Measurements from ENCODE around the gene GZMM.

GZMM gene

DNA sequence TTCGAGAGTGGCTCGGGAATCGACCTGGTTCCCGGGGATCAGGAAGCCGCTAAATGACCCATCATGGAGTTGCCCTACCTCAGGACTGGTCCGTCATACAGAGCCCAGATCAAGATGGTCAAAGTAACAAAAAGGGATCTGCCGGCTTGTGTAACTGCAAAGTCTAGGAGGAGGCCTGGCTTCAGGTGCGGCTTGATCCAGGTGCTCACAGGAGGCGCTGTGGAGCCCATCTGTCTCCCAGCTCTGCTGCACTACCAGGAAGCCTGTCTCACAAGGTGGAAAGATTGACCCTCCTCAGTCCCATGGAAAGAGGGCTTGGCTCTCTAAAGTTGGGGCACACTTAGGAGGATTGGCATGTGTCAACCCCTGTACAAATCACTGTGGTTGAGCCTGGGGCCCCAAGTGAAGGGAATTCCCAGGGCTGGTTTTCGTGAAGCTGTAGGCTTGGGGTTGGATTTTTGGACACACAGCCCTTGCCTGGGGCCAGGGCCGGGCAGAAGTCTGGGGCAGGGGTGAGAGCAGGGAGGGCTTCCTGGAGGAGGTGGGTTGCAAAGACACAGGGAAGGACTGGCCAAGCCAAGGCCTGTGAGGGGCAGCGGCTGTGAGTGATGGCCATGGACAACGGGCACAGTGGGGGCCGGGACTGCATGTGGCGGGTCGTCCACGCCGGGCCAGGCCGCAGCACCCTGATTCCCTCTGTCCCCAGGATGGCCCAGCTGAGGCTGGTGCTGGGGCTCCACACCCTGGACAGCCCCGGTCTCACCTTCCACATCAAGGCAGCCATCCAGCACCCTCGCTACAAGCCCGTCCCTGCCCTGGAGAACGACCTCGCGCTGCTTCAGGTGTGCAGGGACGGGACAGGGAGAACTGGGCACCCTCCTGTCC lies 4.2 kb downstream of the GZMM start:
- TF ChIP-seq, protein P1, sequence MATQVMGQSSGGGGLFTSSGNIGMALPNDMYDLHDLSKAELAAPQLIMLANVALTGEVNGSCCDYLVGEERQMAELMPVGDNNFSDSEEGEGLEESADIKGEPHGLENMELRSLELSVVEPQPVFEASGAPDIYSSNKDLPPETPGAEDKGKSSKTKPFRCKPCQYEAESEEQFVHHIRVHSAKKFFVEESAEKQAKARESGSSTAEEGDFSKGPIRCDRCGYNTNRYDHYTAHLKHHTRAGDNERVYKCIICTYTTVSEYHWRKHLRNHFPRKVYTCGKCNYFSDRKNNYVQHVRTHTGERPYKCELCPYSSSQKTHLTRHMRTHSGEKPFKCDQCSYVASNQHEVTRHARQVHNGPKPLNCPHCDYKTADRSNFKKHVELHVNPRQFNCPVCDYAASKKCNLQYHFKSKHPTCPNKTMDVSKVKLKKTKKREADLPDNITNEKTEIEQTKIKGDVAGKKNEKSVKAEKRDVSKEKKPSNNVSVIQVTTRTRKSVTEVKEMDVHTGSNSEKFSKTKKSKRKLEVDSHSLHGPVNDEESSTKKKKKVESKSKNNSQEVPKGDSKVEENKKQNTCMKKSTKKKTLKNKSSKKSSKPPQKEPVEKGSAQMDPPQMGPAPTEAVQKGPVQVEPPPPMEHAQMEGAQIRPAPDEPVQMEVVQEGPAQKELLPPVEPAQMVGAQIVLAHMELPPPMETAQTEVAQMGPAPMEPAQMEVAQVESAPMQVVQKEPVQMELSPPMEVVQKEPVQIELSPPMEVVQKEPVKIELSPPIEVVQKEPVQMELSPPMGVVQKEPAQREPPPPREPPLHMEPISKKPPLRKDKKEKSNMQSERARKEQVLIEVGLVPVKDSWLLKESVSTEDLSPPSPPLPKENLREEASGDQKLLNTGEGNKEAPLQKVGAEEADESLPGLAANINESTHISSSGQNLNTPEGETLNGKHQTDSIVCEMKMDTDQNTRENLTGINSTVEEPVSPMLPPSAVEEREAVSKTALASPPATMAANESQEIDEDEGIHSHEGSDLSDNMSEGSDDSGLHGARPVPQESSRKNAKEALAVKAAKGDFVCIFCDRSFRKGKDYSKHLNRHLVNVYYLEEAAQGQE (IDR thresholded peaks at IDR 0.05; ENCODE audit: insufficient read depth in 1 of 2, low read depth in 2 of 2, low read length in 2 of 2), result no peak
- no peak for TF ChIP-seq POLR2AphosphoS5 (IDR thresholded peaks at IDR 0.05; ENCODE audit: low read depth, low read length)
- no peak for TF ChIP-seq FOXP2 (optimal IDR thresholded peaks at IDR 0.05; ENCODE audit: borderline replicate concordance, extremely low read depth, extremely low read length, insufficient read depth)
- no peak for TF ChIP-seq SIN3A (IDR thresholded peaks at IDR 0.05; ENCODE audit: borderline replicate concordance, insufficient read depth, low read length)
- no peak for TF ChIP-seq TAF1 (IDR thresholded peaks at IDR 0.05; ENCODE audit: borderline replicate concordance, insufficient read depth, low read length)

DNA sequence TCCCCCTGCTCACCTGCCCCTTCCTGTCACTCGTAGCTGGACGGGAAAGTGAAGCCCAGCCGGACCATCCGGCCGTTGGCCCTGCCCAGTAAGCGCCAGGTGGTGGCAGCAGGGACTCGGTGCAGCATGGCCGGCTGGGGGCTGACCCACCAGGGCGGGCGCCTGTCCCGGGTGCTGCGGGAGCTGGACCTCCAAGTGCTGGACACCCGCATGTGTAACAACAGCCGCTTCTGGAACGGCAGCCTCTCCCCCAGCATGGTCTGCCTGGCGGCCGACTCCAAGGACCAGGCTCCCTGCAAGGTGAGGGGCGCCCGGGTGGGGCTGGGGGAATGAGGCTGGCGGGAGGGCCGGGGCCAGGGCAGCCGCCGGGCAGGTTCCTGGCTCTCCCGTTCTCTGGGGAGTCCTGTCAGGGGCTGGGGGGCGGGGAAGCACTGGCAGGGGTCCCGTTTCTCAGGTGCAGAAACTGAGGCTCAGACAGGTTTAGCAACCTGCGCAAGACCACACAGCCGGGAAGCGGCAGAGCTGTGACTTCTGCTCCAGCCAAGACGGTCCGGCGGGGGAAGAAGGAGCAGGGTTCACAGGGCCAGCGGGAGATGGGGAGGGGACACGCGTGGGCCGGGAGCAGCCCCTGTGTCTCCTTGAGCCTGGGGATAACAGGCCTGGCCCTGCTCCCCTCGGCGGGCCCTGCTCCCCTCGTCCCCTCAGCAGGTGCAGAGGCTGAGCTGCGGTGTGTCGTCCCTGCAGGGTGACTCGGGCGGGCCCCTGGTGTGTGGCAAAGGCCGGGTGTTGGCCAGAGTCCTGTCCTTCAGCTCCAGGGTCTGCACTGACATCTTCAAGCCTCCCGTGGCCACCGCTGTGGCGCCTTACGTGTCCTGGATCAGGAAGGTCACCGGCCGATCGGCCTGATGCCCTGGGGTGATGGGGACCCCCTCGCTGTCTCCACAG lies 5.3 kb downstream of the GZMM start:
- TF ChIP-seq SIN3A (IDR thresholded peaks at IDR 0.05; ENCODE audit: borderline replicate concordance, insufficient read depth, low read length), result no peak
- TF ChIP-seq, protein P1 (IDR thresholded peaks at IDR 0.05; ENCODE audit: insufficient read depth in 1 of 2, low read depth in 2 of 2, low read length in 2 of 2), result no peak

DNA sequence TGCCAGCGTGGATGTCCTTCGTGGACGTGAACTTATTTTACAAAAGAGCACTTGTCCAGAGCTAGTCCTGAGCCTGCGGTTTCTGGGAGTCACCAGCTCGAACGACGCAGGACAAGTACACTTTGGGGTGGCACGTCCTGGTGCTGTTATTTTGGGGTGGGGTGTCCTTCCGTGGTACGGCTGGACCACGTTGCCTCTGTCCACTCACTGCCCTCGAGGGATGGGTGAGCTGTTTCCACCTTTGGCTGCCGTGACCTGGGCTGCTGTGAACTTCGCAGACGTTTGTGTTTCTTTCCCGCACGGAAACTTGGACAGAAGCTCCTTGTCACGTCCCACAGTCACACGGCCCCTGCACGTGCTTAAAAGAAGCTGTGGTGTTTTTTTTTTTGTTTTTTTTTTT lies 11.0 kb downstream of the GZMM start:
- TF ChIP-seq SIN3A (IDR thresholded peaks at IDR 0.05; ENCODE audit: borderline replicate concordance, insufficient read depth, low read length), result no peak
- no peak for TF ChIP-seq FOXP2 (optimal IDR thresholded peaks at IDR 0.05; ENCODE audit: borderline replicate concordance, extremely low read depth, extremely low read length, insufficient read depth)
- no peak for TF ChIP-seq TAF1 (IDR thresholded peaks at IDR 0.05; ENCODE audit: borderline replicate concordance, insufficient read depth, low read length)
- no peak for TF ChIP-seq POLR2AphosphoS5 (IDR thresholded peaks at IDR 0.05; ENCODE audit: low read depth, low read length)
- TF ChIP-seq, protein P1 (IDR thresholded peaks at IDR 0.05; ENCODE audit: insufficient read depth in 1 of 2, low read depth in 2 of 2, low read length in 2 of 2), result no peak

DNA sequence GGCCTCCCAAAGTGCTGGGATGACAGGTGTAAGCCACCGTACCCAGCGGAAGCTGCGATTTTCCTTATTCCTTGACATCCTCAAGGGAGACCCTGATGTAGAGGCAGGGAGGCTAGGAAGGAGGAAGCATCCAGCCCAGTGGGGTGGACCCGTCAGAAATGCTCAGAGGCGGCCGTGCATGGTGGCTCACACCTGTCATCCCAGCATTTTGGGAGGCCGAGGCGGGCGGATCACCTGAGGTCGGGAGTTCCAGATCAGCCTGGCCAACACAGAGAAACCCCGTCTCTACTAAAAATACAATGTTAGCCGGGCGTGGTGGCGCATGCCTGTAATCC lies 11.6 kb downstream of the GZMM start:
- TF ChIP-seq, protein P1 (IDR thresholded peaks at IDR 0.05; ENCODE audit: insufficient read depth in 1 of 2, low read depth in 2 of 2, low read length in 2 of 2), result no peak
- TF ChIP-seq SIN3A (IDR thresholded peaks at IDR 0.05; ENCODE audit: borderline replicate concordance, insufficient read depth, low read length) (no peak), FOXP2 (optimal IDR thresholded peaks at IDR 0.05; ENCODE audit: borderline replicate concordance, extremely low read depth, extremely low read length, insufficient read depth) (no peak), TAF1 (IDR thresholded peaks at IDR 0.05; ENCODE audit: borderline replicate concordance, insufficient read depth, low read length) (no peak), POLR2AphosphoS5 (IDR thresholded peaks at IDR 0.05; ENCODE audit: low read depth, low read length) (no peak)

Data from PFSK-1 (cell line).